HG03045 (cell line): Measurements from ENCODE around the gene ZNF391.
A peak's percentile ranks its signal among the peaks of the same experiment; 100 is the strongest.
"Not testable (repeated sequence)": the region's sequence is repeated elsewhere in the genome, so short reads cannot be mapped to it uniquely, and the experiment has no call there.

Source experiments
- ATAC-seq: cut with Tn5 transposase; IDR thresholded peaks from one replicate; pipeline ENCODE4 v1.9.1; 2021; ENCODE audit warnings: mild to moderate bottlenecking, moderate library complexity; ENCODE audit not compliant: unreplicated experiment

The ZNF391 gene

GRCh38 chr6:27388293-27389197 is at the start of gene ZNF391:
TSS of gene ZNF391 (plus strand) at chr6:27388759. CDS start at chr6:27400371, 11,612 bp downstream.
- ATAC-seq = peak; percentile 60

- no peak for ATAC-seq
Observed at GRCh38 chr6:27352850-27353249, 35.7 kb upstream of the ZNF391 start.

GRCh38 chr6:27358786-27359185 is 29.8 kb upstream of the ZNF391 start:
- no peak for ATAC-seq

DNA sequence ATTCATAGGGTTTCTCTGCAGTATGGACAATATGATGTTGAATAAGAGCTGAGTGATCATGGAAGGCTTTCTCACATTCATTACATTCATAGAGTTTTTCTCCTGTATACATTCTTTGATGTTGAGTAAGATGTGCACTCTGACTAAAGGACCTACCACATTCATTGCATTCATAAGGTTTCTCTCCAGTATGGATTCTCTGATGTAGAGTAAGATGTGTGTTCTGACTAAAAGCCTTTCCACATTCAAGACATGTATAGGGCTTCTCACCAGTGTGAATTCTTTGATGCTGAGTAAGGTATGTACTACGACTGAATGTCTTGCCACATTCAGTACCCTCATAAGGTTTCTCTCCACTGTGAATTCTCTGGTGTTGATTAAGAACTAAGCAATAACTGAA is 29.3 kb upstream of the ZNF391 start:
- no peak for ATAC-seq

DNA sequence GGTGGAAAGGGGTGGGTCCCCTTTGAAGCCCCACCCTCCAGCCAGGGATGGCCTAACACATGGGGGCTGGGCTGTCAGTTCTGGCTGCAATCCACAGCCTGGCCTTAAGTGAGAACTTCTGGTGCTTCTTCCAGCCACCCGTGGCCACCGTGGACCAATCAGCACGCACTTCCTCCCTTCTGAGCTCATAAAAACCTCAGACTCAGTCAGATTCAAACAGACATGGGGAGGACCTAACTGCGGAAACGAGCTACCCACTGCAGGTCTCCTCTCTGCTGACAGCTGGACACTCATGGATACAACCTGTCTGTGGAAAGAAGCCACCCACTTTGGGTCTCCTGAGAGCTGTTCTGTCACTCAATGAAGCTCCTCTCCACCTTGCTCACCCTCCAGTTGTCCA is 20.4 kb upstream of the ZNF391 start:
- no peak for ATAC-seq

GRCh38 chr6:27370391-27370790 is 18.2 kb upstream of the ZNF391 start:
- no peak for ATAC-seq

GRCh38 chr6:27374824-27375612 is 13.5 kb upstream of the ZNF391 start:
- ATAC-seq = no peak

DNA sequence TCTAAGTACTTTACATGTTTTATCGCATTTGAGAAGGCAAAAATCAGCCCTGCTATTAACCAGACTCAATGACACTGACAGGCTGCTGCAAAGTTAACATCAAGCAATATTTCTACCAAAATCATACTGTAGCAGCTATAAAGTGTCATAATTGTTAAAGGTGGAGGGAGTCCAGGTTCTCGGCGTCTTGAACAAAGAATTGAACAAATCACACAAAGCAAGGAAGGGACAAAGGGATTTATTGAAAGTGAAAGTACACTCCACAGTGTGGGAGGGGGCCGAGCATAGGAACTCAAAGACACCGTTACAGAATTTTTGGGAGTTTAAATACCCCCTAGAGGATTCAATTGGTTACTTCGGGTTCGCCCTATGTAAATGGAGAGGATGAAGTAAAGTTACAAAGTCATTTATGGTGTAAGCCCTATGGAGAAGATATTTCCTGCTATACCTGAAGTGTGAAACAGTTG is 12.9 kb upstream of the ZNF391 start:
- ATAC-seq = no peak

DNA sequence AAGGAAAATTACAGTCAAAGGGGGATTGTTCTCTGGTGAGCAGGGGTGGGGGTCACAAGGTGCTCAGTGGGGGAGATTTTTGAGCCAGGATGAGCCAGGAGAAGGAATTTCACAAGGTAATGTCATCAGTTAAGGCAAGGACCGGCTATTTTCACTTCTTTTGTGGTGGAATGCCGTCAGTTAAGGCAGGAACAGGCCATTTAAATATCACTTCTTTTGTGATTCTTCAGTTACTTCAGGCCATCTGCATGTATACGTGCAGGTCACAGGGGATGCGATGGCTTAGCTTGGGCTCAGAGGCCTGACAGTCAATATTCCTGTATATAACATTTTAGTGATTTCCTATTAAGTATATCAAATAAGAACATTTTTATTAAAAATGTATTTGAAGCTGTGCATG is 10.2 kb upstream of the ZNF391 start:
- ATAC-seq = not testable (repeated sequence)

DNA sequence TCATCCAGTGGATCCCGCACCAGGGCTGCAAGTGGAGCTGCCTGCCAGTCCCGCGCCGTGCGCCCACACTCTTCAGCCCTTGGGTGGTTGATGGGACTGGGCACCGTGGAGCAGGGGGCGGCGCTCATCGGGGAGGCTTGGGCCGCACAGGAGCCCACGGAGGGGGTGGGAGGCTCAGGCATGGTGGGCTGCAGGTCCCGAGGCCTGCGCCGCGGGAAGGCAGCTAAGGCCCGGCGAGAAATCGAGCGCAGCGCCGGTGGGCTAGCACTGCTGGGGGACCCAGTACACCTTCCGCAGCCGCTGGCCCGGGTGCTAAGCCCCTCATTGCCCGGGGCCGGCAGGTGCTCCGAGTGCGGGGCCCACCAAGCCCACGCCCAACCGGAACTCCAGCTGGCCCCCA is 7.6 kb upstream of the ZNF391 start:
- ATAC-seq = not testable (repeated sequence)

GRCh38 chr6:27383011-27383410 is 5.5 kb upstream of the ZNF391 start:
- ATAC-seq = no peak

GRCh38 chr6:27383481-27383880 is 5.1 kb upstream of the ZNF391 start:
- no peak for ATAC-seq

DNA sequence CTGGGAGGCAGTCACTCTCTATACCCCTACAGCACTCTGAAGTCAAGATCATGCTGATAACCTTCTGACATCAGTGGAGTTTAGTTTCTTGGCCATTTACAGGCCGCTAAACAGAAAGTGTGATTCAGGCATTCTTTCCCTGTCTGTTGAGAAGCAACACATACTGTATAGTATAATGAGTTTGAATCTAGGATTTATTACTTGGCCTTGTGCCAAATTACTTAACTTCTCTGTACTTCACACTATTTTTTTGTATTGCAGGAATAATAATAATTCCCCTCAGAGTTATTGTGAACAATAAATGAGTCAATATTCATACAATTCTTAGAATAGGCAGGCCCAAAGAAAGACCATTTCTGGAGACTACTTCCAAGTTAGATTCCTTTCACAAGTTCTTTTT is 4.1 kb downstream of the ZNF391 start:
- no peak for ATAC-seq

DNA sequence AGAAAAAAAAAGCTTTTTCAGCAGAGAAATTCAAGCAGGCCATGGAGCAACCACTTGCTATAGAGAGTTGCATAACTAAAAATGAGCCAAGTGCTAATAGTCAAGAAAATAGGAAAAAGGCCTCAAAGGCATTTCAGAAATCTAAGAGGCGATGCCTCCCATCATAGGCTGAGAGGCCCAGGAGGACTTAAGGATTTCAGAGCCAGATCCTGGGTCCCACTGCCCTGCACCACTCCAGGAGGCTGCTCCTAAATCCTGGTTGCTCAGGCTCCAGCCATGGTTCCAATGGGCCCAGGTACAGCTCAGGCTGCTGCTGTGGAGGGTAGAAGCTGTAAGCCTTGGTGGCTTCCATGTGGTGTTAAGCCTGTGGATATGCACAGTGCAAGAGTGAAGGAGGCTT is 5.5 kb downstream of the ZNF391 start:
- no peak for ATAC-seq

DNA sequence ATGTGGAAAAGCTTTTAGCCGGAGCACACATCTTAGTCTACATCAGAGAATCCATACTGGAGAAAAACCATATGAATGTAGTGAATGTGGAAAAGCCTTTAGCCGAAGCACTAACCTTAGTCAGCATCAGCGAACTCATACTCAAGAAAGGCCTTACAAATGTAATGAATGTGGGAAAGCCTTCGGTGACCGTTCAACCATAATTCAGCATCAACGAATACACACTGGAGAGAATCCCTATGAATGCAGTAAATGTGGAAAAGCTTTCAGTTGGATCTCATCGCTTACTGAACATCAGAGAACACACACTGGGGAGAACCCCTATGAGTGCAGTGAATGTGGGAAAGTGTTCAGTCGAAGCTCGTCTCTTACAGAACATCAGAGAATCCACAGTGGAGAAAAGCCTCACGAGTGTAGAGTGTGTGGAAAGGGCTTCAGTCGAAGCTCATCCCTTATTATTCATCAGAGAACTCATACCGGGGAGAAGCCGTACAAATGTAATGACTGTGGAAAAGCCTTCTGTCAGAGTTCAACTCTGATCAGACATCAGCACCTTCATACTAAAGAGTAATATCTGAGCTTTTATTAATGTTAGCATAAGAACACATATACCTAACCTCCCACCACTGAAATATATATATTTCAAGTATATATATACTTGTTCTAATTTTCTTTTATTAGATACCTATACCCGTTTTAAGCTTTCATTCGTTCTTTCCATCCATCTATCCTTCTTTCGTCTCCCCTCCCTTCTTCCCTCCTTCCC is 12.5 kb downstream of the ZNF391 start:
- no peak for ATAC-seq

DNA sequence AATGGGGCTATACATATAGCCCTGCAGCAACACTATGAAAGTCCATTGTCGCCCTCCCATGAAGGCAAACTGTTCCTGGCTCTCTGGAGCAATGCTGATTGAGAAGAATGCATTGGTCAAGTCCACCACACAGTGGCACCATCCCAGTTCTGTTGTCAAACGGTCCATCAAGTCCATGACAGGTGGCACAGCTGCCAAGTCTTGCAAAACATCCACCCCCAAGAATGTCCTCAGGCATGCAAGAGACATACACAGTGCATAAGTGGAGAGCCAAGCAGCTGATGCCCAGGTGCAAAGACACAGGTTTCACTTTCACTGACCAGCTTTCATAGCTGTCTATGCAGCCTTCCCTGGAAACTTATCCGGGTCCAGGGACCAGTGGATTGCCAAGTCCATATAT is 17.5 kb downstream of the ZNF391 start:
- no peak for ATAC-seq

GRCh38 chr6:27407153-27407814 is 18.7 kb downstream of the ZNF391 start:
- no peak for ATAC-seq

GRCh38 chr6:27414300-27414699 is 25.7 kb downstream of the ZNF391 start:
- ATAC-seq = no peak

- ATAC-seq = no peak
Observed at GRCh38 chr6:27414996-27415395, 26.4 kb downstream of the ZNF391 start.

DNA sequence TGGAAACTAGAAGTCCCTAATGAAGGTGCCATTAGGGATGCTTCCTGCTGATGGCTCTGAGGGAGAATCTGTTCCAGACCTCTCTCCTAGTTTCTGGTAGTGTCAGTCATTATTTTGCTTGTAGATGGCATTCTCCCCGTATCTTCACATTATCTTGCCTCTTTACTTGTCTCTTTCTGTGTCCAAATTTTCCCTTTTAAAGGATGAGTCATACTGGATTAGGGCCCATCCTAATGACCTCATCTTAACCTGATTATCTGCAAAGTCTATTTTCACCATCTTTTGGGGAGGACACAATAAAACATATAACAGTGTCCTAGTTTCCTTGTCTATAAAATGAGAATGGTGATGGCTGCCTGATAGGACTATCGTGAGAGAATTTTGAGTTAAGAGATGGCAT is 27.3 kb downstream of the ZNF391 start:
- ATAC-seq = no peak

GRCh38 chr6:27419363-27419762 is 30.8 kb downstream of the ZNF391 start:
- ATAC-seq = no peak
